Activated CD8-positive, alpha-beta T cell treated with anti-CD3 and anti-CD28 coated beads for 36 hours (primary cell): Measurements from ENCODE around the gene XPO6. TPM values are rescaled to one million over a fixed set of nuclear protein-coding genes. Genes with fewer than 3 reads are reported as not detected.
A peak's percentile ranks its signal among the peaks of the same experiment; 100 is the strongest.

Experiments
- ATAC-seq: fragments of 200-7000 bp; cut with Tn5 transposase; one replicate; pipeline ENCODE4 v1.10.0; 2021; ENCODE audit warnings: mild to moderate bottlenecking, moderate library complexity
- CTCF ChIA-PET: fragments of 350-600 bp; sonication (Branson Sonifier 250); formaldehyde crosslinking; loops from one replicate; lab custom pipeline; 2021; ENCODE audit warnings: antibody characterized with exemption; lab: Charles Lee
- POLR2A ChIA-PET: fragments of 350-600 bp; sonication (Branson Sonifier 250); formaldehyde crosslinking; loops from one replicate; lab custom pipeline; 2021; ENCODE audit warnings: antibody characterized with exemption; lab: Charles Lee
- DNase-seq: peaks from one replicate; pipeline ENCODE4 v3.0.0-alpha.2; 2020
- H3K27ac Mint-ChIP-seq: one replicate; pipeline ENCODE4 v1.8.0; 2021; ENCODE audit warnings: mild to moderate bottlenecking, mixed read lengths
- H3K27me3 Mint-ChIP-seq: one replicate; pipeline ENCODE4 v1.8.0; 2021; ENCODE audit warnings: mixed read lengths
- H3K36me3 Mint-ChIP-seq: one replicate; pipeline ENCODE4 v1.8.0; 2021; ENCODE audit warnings: low read depth, mixed read lengths
- H3K4me1 Mint-ChIP-seq: one replicate; pipeline ENCODE4 v1.8.0; 2021; ENCODE audit warnings: low read depth, mixed read lengths
- H3K4me3 Mint-ChIP-seq: one replicate; pipeline ENCODE4 v1.8.0; 2021; ENCODE audit warnings: mild to moderate bottlenecking, moderate library complexity, mixed read lengths
- H3K9me3 Mint-ChIP-seq: one replicate; pipeline ENCODE4 v1.8.0; 2021; ENCODE audit warnings: mixed read lengths
- intact Hi-C: fragments of 100-400 bp; cut with micrococcal nuclease; formaldehyde crosslinking; loops from one replicate; pipeline ENCODE4 v1.10.0; 2022
- total RNA-seq, 2 experiments: library from RNA; stranded (reverse); gene quantifications; one replicate each; pipeline ENCODE4 v1.2.3, GENCODE V29; 2021
- TF ChIP-seq, protein P1 (sequence below): fragments of 200-600 bp; IDR thresholded peaks from one replicate; pipeline ENCODE4 v1.8.0; 2022; ENCODE audit warnings: antibody characterized with exemption, mild to moderate bottlenecking

The XPO6 gene
- total RNA-seq, 2 experiments from 2014 or later: 250 to 253 TPM

GRCh38 chr16:28110977-28111376 lies 100.8 kb downstream of the XPO6 start:
- no peaks in the 10 kb centered on the region for H3K9me3 Mint-ChIP-seq
- H3K27ac Mint-ChIP-seq: peak overlapping the region; percentile 17
- ChIA-PET POLR2A (no interaction called here), CTCF (interaction anchor here (0.8 kb wide), 1 partner anchor 12 kb away, joined by 3 read pairs; no protein-coding TSS in a partner anchor)
- no peak for DNase-seq
- peaks cover 55% of the 10 kb centered on the region for H3K36me3 Mint-ChIP-seq
- TF ChIP-seq, protein P1, sequence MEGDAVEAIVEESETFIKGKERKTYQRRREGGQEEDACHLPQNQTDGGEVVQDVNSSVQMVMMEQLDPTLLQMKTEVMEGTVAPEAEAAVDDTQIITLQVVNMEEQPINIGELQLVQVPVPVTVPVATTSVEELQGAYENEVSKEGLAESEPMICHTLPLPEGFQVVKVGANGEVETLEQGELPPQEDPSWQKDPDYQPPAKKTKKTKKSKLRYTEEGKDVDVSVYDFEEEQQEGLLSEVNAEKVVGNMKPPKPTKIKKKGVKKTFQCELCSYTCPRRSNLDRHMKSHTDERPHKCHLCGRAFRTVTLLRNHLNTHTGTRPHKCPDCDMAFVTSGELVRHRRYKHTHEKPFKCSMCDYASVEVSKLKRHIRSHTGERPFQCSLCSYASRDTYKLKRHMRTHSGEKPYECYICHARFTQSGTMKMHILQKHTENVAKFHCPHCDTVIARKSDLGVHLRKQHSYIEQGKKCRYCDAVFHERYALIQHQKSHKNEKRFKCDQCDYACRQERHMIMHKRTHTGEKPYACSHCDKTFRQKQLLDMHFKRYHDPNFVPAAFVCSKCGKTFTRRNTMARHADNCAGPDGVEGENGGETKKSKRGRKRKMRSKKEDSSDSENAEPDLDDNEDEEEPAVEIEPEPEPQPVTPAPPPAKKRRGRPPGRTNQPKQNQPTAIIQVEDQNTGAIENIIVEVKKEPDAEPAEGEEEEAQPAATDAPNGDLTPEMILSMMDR: no peak
- no peaks in the 10 kb centered on the region for H3K27me3 Mint-ChIP-seq
- peaks cover 17% of the 10 kb centered on the region for H3K4me1 Mint-ChIP-seq
- no peak for ATAC-seq
- intact Hi-C loops: no loop called here
- no peak overlapping the region for H3K4me3 Mint-ChIP-seq

- POLR2A ChIA-PET: no interaction called here
- Mint-ChIP-seq H3K4me1 (peaks cover 17% of the 10 kb centered on the region), H3K27ac (peak overlapping the region; percentile 13), H3K36me3 (peaks cover 55% of the 10 kb centered on the region), H3K9me3 (no peaks in the 10 kb centered on the region), H3K27me3 (no peaks in the 10 kb centered on the region), H3K4me3 (no peak overlapping the region)
- CTCF ChIA-PET: no interaction called here
- intact Hi-C loops: no loop called here
- TF ChIP-seq, protein P1: no peak
- DNase-seq (no peak), ATAC-seq (no peak)
Measured at GRCh38 chr16:28110479-28110878, 101.3 kb downstream of the XPO6 start.

- H3K27ac Mint-ChIP-seq: peak overlapping the region; percentile 13
- H3K4me3 Mint-ChIP-seq: no peak overlapping the region
- DNase-seq: no peak
- H3K27me3 Mint-ChIP-seq: no peaks in the 10 kb centered on the region
- peaks cover 14% of the 10 kb centered on the region for H3K4me1 Mint-ChIP-seq
- ChIA-PET POLR2A (no interaction called here), CTCF (no interaction called here)
- H3K36me3 Mint-ChIP-seq: peaks cover 55% of the 10 kb centered on the region
- intact Hi-C loops: no loop called here
- TF ChIP-seq, protein P1: no peak
- H3K9me3 Mint-ChIP-seq: no peaks in the 10 kb centered on the region
- no peak for ATAC-seq
Measured at GRCh38 chr16:28110074-28110473, 101.7 kb downstream of the XPO6 start.

DNA sequence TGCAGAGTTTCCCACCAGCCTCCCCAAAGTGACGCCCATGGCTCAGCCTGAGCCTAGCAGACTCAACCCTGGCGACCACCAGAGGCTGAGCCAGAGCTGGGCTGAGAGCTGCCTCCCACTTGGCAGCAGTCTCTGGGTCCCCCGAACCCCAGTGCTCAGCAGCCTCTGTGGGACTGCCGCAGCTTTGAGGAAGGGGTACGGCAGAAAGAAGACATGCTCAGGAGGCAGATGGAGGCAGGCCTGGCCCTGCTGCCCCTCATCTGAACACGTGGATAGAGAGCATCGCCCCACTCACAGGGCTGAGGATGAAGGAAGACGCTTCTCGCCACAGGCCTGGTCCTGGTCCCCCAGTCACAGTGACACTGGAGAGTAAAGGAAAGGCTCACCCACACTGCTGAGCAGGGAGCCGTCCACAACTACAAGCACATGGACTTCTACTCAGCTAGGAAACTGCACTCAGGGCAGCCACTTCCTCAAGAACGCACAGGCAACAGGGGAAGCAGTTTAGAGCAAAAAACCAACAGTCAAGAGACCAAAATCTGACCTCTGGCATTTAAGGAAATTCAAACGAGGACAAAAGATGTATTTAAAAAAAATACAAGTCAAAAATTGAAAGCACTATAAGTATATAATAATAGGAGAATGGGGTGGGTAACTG lies 103.0 kb downstream of the XPO6 start:
- ChIA-PET CTCF (interaction anchor here (1.1 kb wide), 1 partner anchor 38 kb away, joined by 3 read pairs; no protein-coding TSS in a partner anchor), POLR2A (interaction anchor here (0.9 to 1.2 kb wide), 2 partner anchors 10 to 15 kb away, joined by 3 to 4 read pairs; no protein-coding TSS in a partner anchor)
- Mint-ChIP-seq H3K36me3 (peaks cover 60% of the 10 kb centered on the region), H3K4me1 (peaks cover 10% of the 10 kb centered on the region), H3K27ac (no peak overlapping the region), H3K9me3 (no peaks in the 10 kb centered on the region), H3K4me3 (no peak overlapping the region), H3K27me3 (no peaks in the 10 kb centered on the region)
- intact Hi-C loops: no loop called here
- ATAC-seq (no peak), DNase-seq (no peak)
- TF ChIP-seq, protein P1: no peak

DNA sequence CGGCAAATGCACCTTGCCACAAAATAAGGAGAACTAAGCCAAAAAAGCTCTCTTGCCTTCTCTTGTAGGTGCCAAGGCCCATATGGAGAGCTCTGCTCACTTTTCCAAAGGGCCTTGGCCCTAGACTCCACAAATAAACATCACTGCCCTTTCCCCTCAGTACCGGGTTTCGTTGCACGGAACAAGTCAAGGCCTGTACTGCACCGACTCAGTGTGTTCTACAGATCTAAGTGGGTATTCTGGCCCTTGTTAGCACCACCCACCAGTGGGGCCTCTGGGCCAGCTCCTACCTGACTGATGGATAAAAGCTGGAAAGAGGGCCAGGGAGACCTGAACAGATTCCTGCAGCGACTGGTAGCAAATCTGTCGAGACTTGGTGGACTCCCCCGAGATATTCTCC lies 104.5 kb downstream of the XPO6 start:
- CTCF ChIA-PET: interaction anchor here (1.1 to 1.2 kb wide), 2 partner anchors 37 to 110 kb away, joined by 3 to 4 read pairs; no protein-coding TSS in a partner anchor
- TF ChIP-seq, protein P1: no peak

More for the DNA sequence above, 104.5 kb downstream of the XPO6 start:
- no peak overlapping the region for H3K4me3 Mint-ChIP-seq
- ATAC-seq (no peak), DNase-seq (no peak)
- no peaks in the 10 kb centered on the region for H3K9me3 Mint-ChIP-seq
- intact Hi-C loops: no loop called here
- peaks cover 4% of the 10 kb centered on the region for H3K4me1 Mint-ChIP-seq
- no peak overlapping the region for H3K27ac Mint-ChIP-seq
- peaks cover 64% of the 10 kb centered on the region for H3K36me3 Mint-ChIP-seq
- POLR2A ChIA-PET: interaction anchor here (0.6 to 1.2 kb wide), 2 partner anchors 13 to 15 kb away, joined by 3 to 6 read pairs; no protein-coding TSS in a partner anchor
- no peaks in the 10 kb centered on the region for H3K27me3 Mint-ChIP-seq
